GM15510 (cell line): Measurements from ENCODE around the gene SLIT3.

Experiments
- POLR2A ChIP-seq: IDR thresholded peaks from 3 replicates; pipeline ENCODE4 v1.6.1; 2011; ENCODE audit warnings: borderline replicate concordance; ENCODE audit not compliant: insufficient read length; ENCODE audit errors: extremely low read depth

The SLIT3 gene

GRCh38 chr5:168737066-168737465, 563.9 kb downstream of the SLIT3 start:
- TF ChIP-seq POLR2A, result no peak

GRCh38 chr5:168736281-168736831, 564.6 kb downstream of the SLIT3 start:
- TF ChIP-seq POLR2A, result no peak

GRCh38 chr5:168734620-168735300, 566.2 kb downstream of the SLIT3 start:
- no peak for TF ChIP-seq POLR2A

- no peak for TF ChIP-seq POLR2A
Measured at GRCh38 chr5:168734119-168734518, 566.8 kb downstream of the SLIT3 start.

- TF ChIP-seq POLR2A, result no peak
Measured at GRCh38 chr5:168728546-168729211, 572.3 kb downstream of the SLIT3 start.

GRCh38 chr5:168727547-168727946, 573.4 kb downstream of the SLIT3 start:
- TF ChIP-seq POLR2A, result no peak

GRCh38 chr5:168726342-168726741, 574.6 kb downstream of the SLIT3 start:
- no peak for TF ChIP-seq POLR2A

GRCh38 chr5:168724227-168724626, 576.7 kb downstream of the SLIT3 start:
- no peak for TF ChIP-seq POLR2A

- TF ChIP-seq POLR2A, result no peak
Measured at GRCh38 chr5:168723037-168723436, 577.9 kb downstream of the SLIT3 start.

- TF ChIP-seq POLR2A, result no peak
Measured at GRCh38 chr5:168721966-168722365, 579.0 kb downstream of the SLIT3 start.

- TF ChIP-seq POLR2A, result no peak
Measured at GRCh38 chr5:168721002-168721753, 579.8 kb downstream of the SLIT3 start.

GRCh38 chr5:168720575-168720974, 580.4 kb downstream of the SLIT3 start:
- TF ChIP-seq POLR2A, result no peak

- TF ChIP-seq POLR2A, result no peak
Measured at GRCh38 chr5:168714046-168714445, 586.9 kb downstream of the SLIT3 start.

GRCh38 chr5:168713051-168713450, 587.9 kb downstream of the SLIT3 start:
- TF ChIP-seq POLR2A, result no peak

- TF ChIP-seq POLR2A, result no peak
Measured at GRCh38 chr5:168712280-168712924, 588.5 kb downstream of the SLIT3 start.

GRCh38 chr5:168710706-168711105, 590.2 kb downstream of the SLIT3 start:
- TF ChIP-seq POLR2A, result no peak
